HCT116 (cell line): ENCODE results near the gene PGPEP1. TPM values are rescaled to one million over a fixed set of nuclear protein-coding genes. Genes with fewer than 3 reads are reported as not detected.

ENCODE experiments used
- ATAC-seq: fragments of 200-7000 bp; cut with Tn5 transposase; 2 replicates; pipeline ENCODE4 v1.9.1; 2020; ENCODE audit warnings: mild to moderate bottlenecking, moderate library complexity
- BruUV-seq: library from RNA; stranded (reverse); fragments of 400-500 nt; replicated peaks from 2 replicates; lab custom pipeline; 2021; lab: Mats Ljungman, UMichigan
- CTCF ChIA-PET: fragments of 300-600 bp; sonication (Branson Sonifier 250); formaldehyde crosslinking; loops from one replicate; lab custom pipeline; 2021; ENCODE audit warnings: antibody characterized with exemption; lab: Charles Lee
- POLR2A ChIA-PET: fragments of 300-600, 350-600 bp; sonication (Branson Sonifier 250); formaldehyde crosslinking; loops from one replicate; lab custom pipeline; 2021; ENCODE audit warnings: antibody characterized with exemption; lab: Charles Lee
- RAD21 ChIA-PET, 2 experiments: fragments of 300-600 bp; sonication (Branson Sonifier 250); formaldehyde crosslinking; loops; one replicate each; lab custom pipeline; 2023; ENCODE audit warnings: low total read pairs in 2 of 2; ENCODE audit not compliant: uncharacterized antibody in 2 of 2, unreplicated experiment in 2 of 2, low non-redundant PET in 1 of 2; lab: Charles Lee
- DNase-seq: peaks from one replicate; pipeline ENCODE4 v3.0.0-alpha.2; 2010; ENCODE audit warnings: low read depth, low spot score
- H2AFZ ChIP-seq: fragments of 200-600 bp; shearing (Covaris generic), sonication (generic); 2 replicates; pipeline ENCODE4 v1.6.1; 2017; ENCODE audit warnings: low read depth, mixed run types, mixed read lengths, antibody characterized with exemption, low read length; ENCODE audit not compliant: poor library complexity, severe bottlenecking
- H3K27ac ChIP-seq: 2 replicates; pipeline ENCODE4 v1.5.1; 2012; ENCODE audit warnings: low read depth, low read length
- H3K27me3 ChIP-seq: fragments of 200-600 bp; sonication (generic); 2 replicates; pipeline ENCODE4 v1.6.1; 2016; ENCODE audit warnings: mixed run types, low read length, mixed read lengths; ENCODE audit not compliant: insufficient read depth
- H3K36me3 ChIP-seq, 2 experiments: fragments of 200-500 bp in 1 of 2; fragments of 200-600 bp in 1 of 2; sonication (Bioruptor generic) in 1 of 2; sonication (generic) in 1 of 2; 2 replicates each; pipeline versions ENCODE4 v1.5.1 to v1.6.1; 2014 to 2016; ENCODE audit warnings: low read length in 2 of 2, inconsistent platforms in 1 of 2, mixed read lengths in 1 of 2, mixed run types in 1 of 2; ENCODE audit not compliant: insufficient read depth in 2 of 2, control insufficient read depth in 1 of 2
- H3K4me1 ChIP-seq, 2 experiments: fragments of 200-600 bp in 1 of 2; sonication (generic) in 1 of 2; 2 replicates each; pipeline versions ENCODE4 v1.5.1 to v1.6.1; 2012 to 2017; ENCODE audit warnings: low read length in 2 of 2, inconsistent platforms in 1 of 2, mild to moderate bottlenecking in 1 of 2, mixed read lengths in 1 of 2, mixed run types in 1 of 2, moderate library complexity in 1 of 2; ENCODE audit not compliant: insufficient read depth in 2 of 2, control insufficient read depth in 1 of 2
- H3K4me2 ChIP-seq: fragments of 200-600 bp; sonication (generic); 2 replicates; pipeline ENCODE4 v1.6.1; 2017; ENCODE audit warnings: mixed run types, low read length, mixed read lengths
- H3K4me3 ChIP-seq, 2 experiments: fragments of 200-600 bp in 1 of 2; sonication (generic) in 1 of 2; replicated peaks in 1 of 2; 2 replicates each; pipeline ENCODE4 v1.5.1; 2011 to 2016; ENCODE audit warnings: low read length in 2 of 2, control low read depth in 1 of 2, low read depth in 1 of 2, mild to moderate bottlenecking in 1 of 2, mixed read lengths in 1 of 2, mixed run types in 1 of 2
- H3K79me2 ChIP-seq: fragments of 200-600 bp; sonication (generic); 2 replicates; pipeline ENCODE4 v1.6.1; 2017; ENCODE audit warnings: mild to moderate bottlenecking, mixed run types, low read length, moderate library complexity, mixed read lengths; ENCODE audit not compliant: insufficient read depth
- H3K9ac ChIP-seq: fragments of 200-600 bp; sonication (generic); 2 replicates; pipeline ENCODE4 v1.6.1; 2016; ENCODE audit warnings: low read length, mixed read lengths
- H3K9me2 ChIP-seq: fragments of 200-600 bp; sonication (generic), shearing (Covaris generic); 2 replicates; pipeline ENCODE4 v1.6.1; 2017; ENCODE audit warnings: mixed run types, mild to moderate bottlenecking, moderate library complexity; ENCODE audit not compliant: insufficient read depth
- H3K9me3 ChIP-seq, 2 experiments: fragments of 200-500 bp in 1 of 2; fragments of 200-600 bp in 1 of 2; sonication (Bioruptor generic) in 1 of 2; sonication (generic) in 1 of 2; 2 replicates each; pipeline ENCODE4 v1.6.1; 2014 to 2017; ENCODE audit warnings: low read length in 2 of 2, mixed read lengths in 2 of 2, inconsistent platforms in 1 of 2, low read depth in 1 of 2, mild to moderate bottlenecking in 1 of 2, mixed run types in 1 of 2, moderate library complexity in 1 of 2; ENCODE audit not compliant: control insufficient read depth in 1 of 2, insufficient read depth in 1 of 2
- H4K20me1 ChIP-seq: fragments of 200-600 bp; sonication (generic), shearing (Covaris generic); 2 replicates; pipeline ENCODE4 v1.6.1; 2017; ENCODE audit warnings: mixed run types, mild to moderate bottlenecking, moderate library complexity; ENCODE audit not compliant: insufficient read depth
- CEBPB ChIP-seq: IDR thresholded peaks from 2 replicates; pipeline ENCODE4 v1.6.1; 2012; ENCODE audit warnings: low read depth
- EGR1 ChIP-seq: IDR thresholded peaks from 2 replicates; pipeline ENCODE4 v1.6.1; 2012; ENCODE audit warnings: low read depth
- ELF1 ChIP-seq: IDR thresholded peaks from 2 replicates; pipeline ENCODE4 v1.6.1; 2012; ENCODE audit warnings: low read depth, borderline replicate concordance
- EZH2 ChIP-seq: fragments of 200-600 bp; sonication (generic); IDR thresholded peaks from 2 replicates; pipeline ENCODE4 v1.6.1; 2017; ENCODE audit warnings: antibody characterized with exemption, mixed run types
- FOSL1 ChIP-seq: IDR thresholded peaks from 2 replicates; pipeline ENCODE4 v1.6.1; 2012; ENCODE audit warnings: low read depth
- JUND ChIP-seq: IDR thresholded peaks from 2 replicates; pipeline ENCODE4 v1.6.1; 2012
- POLR2A ChIP-seq: IDR thresholded peaks from 2 replicates; pipeline ENCODE4 v1.7.0; 2011; ENCODE audit warnings: borderline replicate concordance; ENCODE audit not compliant: insufficient read depth, insufficient read length; ENCODE audit errors: extremely low read depth
- POLR2AphosphoS5 ChIP-seq: IDR thresholded peaks from 2 replicates; pipeline ENCODE4 v1.6.1; 2011; ENCODE audit warnings: mild to moderate bottlenecking, low read depth, low read length, moderate library complexity
- SIN3A ChIP-seq: IDR thresholded peaks from 2 replicates; pipeline ENCODE4 v1.6.1; 2012; ENCODE audit warnings: low read depth
- SRF ChIP-seq: IDR thresholded peaks from 2 replicates; pipeline ENCODE4 v1.6.1; 2012; ENCODE audit warnings: low read depth
- TCF7L2 ChIP-seq: IDR thresholded peaks from 2 replicates; pipeline ENCODE4 v1.7.0; 2011; ENCODE audit warnings: borderline replicate concordance, inconsistent platforms; ENCODE audit not compliant: insufficient read depth, insufficient read length; ENCODE audit errors: extremely low read depth
- YY1 ChIP-seq: IDR thresholded peaks from 2 replicates; pipeline ENCODE4 v1.6.1; 2011; ENCODE audit warnings: low read length, low read depth, moderate library complexity, mild to moderate bottlenecking; ENCODE audit not compliant: insufficient replicate concordance; ENCODE audit errors: extremely low read depth
- ZNF274 ChIP-seq: fragments of 200-500 bp; sonication (Bioruptor generic); IDR thresholded peaks from 2 replicates; pipeline ENCODE4 v1.6.1; 2014; ENCODE audit warnings: mild to moderate bottlenecking, low read depth, low read length, inconsistent platforms
- intact Hi-C: fragments of 100-400 bp; cut with micrococcal nuclease; formaldehyde crosslinking; loops from 2 replicates; pipeline ENCODE4 v1.10.0; 2022
- total RNA-seq: library from RNA; stranded (reverse); gene quantifications from one replicate; pipeline ENCODE4 v1.2.1, GENCODE V29; 2021; ENCODE audit not compliant: unreplicated experiment
- TF ChIP-seq, protein P1 (sequence below): IDR thresholded peaks from 2 replicates; pipeline ENCODE4 v1.6.1; 2012
- TF ChIP-seq, protein P2 (sequence below): IDR thresholded peaks from 2 replicates; pipeline ENCODE4 v1.6.1; 2012; ENCODE audit warnings: low read depth
- TF ChIP-seq, protein P3 (sequence below): IDR thresholded peaks from 2 replicates; pipeline ENCODE4 v1.6.1; 2012
- TF ChIP-seq, protein P4 (sequence below): IDR thresholded peaks from 2 replicates; pipeline ENCODE4 v1.6.1; 2011; ENCODE audit warnings: mild to moderate bottlenecking, low read length, moderate library complexity; ENCODE audit not compliant: insufficient replicate concordance; ENCODE audit errors: extremely low read depth
- TF ChIP-seq, protein P5 (sequence below), 3 experiments: fragments of 200-600 bp in 1 of 3; sonication (generic) in 1 of 3; IDR thresholded peaks in 2 of 3; conservative IDR thresholded peaks in 1 of 3; 2 replicates each; pipeline ENCODE4 v1.5.1; 2012 to 2017; ENCODE audit warnings: low read depth in 2 of 3, low read length in 2 of 3, antibody characterized with exemption in 1 of 3, borderline replicate concordance in 1 of 3, control low read depth in 1 of 3, mild to moderate bottlenecking in 1 of 3, mixed read lengths in 1 of 3, mixed run types in 1 of 3, moderate library complexity in 1 of 3; ENCODE audit not compliant: insufficient read depth in 1 of 3

Gene PGPEP1
- total RNA-seq, 1 experiment from 2014 or later = 30.9 TPM

DNA sequence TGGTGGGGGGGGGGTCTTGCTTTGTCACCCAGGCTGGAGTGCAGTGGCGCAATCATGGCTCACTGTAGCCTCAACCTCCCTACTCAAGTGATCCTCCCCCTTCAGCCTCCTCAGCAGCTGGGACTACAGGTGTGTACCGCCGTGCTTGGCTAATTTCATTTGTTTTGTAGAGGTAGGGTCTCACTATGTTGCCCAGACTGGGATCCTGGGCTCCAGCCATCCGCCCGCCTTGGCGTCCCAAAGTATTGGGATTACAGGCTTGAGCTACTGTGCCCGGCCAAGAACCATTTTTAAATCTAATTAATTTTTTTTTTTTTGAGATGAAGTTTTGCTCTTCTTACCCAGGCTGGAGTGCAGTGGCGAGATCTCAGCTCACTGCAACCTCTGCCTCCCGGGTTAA, 40.7 kb upstream of the PGPEP1 start:
- intact Hi-C loops = no loop called here
- no TSS peak for BruUV-seq
- no peak overlapping the region for H3K27ac ChIP-seq
- no peak overlapping the region for H2AFZ ChIP-seq
- no peaks in the 10 kb centered on the region for H3K27me3 ChIP-seq
- DNase-seq = no peak
- ATAC-seq = no peak
- no peaks in the 10 kb centered on the region for H3K36me3 ChIP-seq
- TF ChIP-seq POLR2A = no peak
- TF ChIP-seq, protein P1, sequence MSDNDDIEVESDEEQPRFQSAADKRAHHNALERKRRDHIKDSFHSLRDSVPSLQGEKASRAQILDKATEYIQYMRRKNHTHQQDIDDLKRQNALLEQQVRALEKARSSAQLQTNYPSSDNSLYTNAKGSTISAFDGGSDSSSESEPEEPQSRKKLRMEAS = no peak
- no peak for TF ChIP-seq SIN3A
- TF ChIP-seq, protein P2, sequence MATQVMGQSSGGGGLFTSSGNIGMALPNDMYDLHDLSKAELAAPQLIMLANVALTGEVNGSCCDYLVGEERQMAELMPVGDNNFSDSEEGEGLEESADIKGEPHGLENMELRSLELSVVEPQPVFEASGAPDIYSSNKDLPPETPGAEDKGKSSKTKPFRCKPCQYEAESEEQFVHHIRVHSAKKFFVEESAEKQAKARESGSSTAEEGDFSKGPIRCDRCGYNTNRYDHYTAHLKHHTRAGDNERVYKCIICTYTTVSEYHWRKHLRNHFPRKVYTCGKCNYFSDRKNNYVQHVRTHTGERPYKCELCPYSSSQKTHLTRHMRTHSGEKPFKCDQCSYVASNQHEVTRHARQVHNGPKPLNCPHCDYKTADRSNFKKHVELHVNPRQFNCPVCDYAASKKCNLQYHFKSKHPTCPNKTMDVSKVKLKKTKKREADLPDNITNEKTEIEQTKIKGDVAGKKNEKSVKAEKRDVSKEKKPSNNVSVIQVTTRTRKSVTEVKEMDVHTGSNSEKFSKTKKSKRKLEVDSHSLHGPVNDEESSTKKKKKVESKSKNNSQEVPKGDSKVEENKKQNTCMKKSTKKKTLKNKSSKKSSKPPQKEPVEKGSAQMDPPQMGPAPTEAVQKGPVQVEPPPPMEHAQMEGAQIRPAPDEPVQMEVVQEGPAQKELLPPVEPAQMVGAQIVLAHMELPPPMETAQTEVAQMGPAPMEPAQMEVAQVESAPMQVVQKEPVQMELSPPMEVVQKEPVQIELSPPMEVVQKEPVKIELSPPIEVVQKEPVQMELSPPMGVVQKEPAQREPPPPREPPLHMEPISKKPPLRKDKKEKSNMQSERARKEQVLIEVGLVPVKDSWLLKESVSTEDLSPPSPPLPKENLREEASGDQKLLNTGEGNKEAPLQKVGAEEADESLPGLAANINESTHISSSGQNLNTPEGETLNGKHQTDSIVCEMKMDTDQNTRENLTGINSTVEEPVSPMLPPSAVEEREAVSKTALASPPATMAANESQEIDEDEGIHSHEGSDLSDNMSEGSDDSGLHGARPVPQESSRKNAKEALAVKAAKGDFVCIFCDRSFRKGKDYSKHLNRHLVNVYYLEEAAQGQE = no peak
- TF ChIP-seq POLR2AphosphoS5 = no peak
- no peak for TF ChIP-seq TCF7L2
- no peak for TF ChIP-seq CEBPB
- TF ChIP-seq, protein P3, sequence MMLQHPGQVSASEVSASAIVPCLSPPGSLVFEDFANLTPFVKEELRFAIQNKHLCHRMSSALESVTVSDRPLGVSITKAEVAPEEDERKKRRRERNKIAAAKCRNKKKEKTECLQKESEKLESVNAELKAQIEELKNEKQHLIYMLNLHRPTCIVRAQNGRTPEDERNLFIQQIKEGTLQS = no peak
- TF ChIP-seq YY1 = no peak
- no peak for TF ChIP-seq JUND
- TF ChIP-seq EGR1 = no peak
- TF ChIP-seq ZNF274 = no peak
- TF ChIP-seq, protein P4, sequence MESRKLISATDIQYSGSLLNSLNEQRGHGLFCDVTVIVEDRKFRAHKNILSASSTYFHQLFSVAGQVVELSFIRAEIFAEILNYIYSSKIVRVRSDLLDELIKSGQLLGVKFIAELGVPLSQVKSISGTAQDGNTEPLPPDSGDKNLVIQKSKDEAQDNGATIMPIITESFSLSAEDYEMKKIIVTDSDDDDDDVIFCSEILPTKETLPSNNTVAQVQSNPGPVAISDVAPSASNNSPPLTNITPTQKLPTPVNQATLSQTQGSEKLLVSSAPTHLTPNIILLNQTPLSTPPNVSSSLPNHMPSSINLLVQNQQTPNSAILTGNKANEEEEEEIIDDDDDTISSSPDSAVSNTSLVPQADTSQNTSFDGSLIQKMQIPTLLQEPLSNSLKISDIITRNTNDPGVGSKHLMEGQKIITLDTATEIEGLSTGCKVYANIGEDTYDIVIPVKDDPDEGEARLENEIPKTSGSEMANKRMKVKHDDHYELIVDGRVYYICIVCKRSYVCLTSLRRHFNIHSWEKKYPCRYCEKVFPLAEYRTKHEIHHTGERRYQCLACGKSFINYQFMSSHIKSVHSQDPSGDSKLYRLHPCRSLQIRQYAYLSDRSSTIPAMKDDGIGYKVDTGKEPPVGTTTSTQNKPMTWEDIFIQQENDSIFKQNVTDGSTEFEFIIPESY = no peak
- TF ChIP-seq EZH2 = no peak
- TF ChIP-seq, protein P5, sequence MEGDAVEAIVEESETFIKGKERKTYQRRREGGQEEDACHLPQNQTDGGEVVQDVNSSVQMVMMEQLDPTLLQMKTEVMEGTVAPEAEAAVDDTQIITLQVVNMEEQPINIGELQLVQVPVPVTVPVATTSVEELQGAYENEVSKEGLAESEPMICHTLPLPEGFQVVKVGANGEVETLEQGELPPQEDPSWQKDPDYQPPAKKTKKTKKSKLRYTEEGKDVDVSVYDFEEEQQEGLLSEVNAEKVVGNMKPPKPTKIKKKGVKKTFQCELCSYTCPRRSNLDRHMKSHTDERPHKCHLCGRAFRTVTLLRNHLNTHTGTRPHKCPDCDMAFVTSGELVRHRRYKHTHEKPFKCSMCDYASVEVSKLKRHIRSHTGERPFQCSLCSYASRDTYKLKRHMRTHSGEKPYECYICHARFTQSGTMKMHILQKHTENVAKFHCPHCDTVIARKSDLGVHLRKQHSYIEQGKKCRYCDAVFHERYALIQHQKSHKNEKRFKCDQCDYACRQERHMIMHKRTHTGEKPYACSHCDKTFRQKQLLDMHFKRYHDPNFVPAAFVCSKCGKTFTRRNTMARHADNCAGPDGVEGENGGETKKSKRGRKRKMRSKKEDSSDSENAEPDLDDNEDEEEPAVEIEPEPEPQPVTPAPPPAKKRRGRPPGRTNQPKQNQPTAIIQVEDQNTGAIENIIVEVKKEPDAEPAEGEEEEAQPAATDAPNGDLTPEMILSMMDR (IDR thresholded peaks at IDR 0.05 in 2 of 3, conservative IDR thresholded peaks at IDR 0.05 in 1 of 3; ENCODE audit: borderline replicate concordance in 1 of 3, insufficient read depth in 1 of 3, low read depth in 2 of 3, low read length in 2 of 3) = no peak
- no peak for TF ChIP-seq FOSL1
- no peak for TF ChIP-seq ELF1
- TF ChIP-seq SRF = no peak
- H3K4me2 ChIP-seq = 0 out of 2 replicates have a peak overlapping the region, but pooled peaks have one; percentile 48
- no peaks in the 10 kb centered on the region for H3K79me2 ChIP-seq
- POLR2A ChIA-PET = interaction anchor here (1.2 to 3.2 kb wide), 3 partner anchors 19 to 89 kb away, joined by 3 to 14 read pairs (median 3); partner anchors contain the start of gene JUND
- no peak overlapping the region for H3K9ac ChIP-seq
- H3K9me3 ChIP-seq = no peaks in the 10 kb centered on the region
- no peaks in the 10 kb centered on the region for H3K9me2 ChIP-seq
- CTCF ChIA-PET = no interaction called here
- H4K20me1 ChIP-seq = no peaks in the 10 kb centered on the region
- no peak overlapping the region for H3K4me3 ChIP-seq
- peaks cover 48 to 72% of the 10 kb centered on the region in 2 experiments for H3K4me1 ChIP-seq
- RAD21 ChIA-PET = interaction anchor here in 1 of 2 experiments (0.7 kb wide), 1 partner anchor 13 kb away, joined by 3 read pairs; no protein-coding TSS in a partner anchor
